Loucy (cell line): Measurements from ENCODE around the gene FSIP1.

ENCODE experiments used
- EZH2phosphoT487 ChIP-seq: fragments of 200-600 bp; IDR thresholded peaks from 2 replicates; pipeline ENCODE4 v1.6.1; 2018; ENCODE audit warnings: antibody characterized with exemption, mild to moderate bottlenecking, moderate library complexity, borderline replicate concordance
- TF ChIP-seq, protein P1 (sequence below): fragments of 200-600 bp; sonication (generic); conservative IDR thresholded peaks from 2 replicates; pipeline ENCODE4 v1.5.1; 2014; ENCODE audit warnings: mild to moderate bottlenecking, antibody characterized with exemption, low read length

DNA sequence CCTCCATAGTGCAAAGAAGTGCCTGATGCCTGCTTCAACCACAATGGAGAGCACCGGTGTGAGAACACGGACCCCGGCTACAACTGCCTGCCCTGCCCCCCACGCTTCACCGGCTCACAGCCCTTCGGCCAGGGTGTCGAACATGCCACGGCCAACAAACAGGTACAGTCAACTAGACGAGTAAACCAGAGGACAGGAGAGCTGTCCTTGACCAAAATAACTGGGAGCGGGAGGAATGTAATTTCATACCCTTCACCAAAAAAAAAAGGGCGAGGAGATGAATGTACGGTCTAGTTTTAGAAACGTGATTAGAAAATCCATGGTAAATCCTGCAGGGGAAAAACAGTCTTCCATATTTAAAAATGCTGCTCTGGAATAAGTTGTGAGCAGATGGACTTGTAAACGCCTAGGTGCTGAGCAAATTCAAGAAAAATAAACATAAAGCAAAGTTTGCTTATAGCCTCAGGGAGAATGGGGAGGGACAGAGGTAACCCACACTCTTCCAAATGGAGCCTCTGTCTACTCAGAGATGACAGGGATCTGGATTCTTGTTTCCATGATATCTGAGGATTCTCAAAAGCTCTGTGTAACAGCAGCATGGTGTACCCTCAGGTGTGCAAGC lies 193.3 kb downstream of the FSIP1 start:
- TF ChIP-seq EZH2phosphoT487, result no peak
- TF ChIP-seq, protein P1, sequence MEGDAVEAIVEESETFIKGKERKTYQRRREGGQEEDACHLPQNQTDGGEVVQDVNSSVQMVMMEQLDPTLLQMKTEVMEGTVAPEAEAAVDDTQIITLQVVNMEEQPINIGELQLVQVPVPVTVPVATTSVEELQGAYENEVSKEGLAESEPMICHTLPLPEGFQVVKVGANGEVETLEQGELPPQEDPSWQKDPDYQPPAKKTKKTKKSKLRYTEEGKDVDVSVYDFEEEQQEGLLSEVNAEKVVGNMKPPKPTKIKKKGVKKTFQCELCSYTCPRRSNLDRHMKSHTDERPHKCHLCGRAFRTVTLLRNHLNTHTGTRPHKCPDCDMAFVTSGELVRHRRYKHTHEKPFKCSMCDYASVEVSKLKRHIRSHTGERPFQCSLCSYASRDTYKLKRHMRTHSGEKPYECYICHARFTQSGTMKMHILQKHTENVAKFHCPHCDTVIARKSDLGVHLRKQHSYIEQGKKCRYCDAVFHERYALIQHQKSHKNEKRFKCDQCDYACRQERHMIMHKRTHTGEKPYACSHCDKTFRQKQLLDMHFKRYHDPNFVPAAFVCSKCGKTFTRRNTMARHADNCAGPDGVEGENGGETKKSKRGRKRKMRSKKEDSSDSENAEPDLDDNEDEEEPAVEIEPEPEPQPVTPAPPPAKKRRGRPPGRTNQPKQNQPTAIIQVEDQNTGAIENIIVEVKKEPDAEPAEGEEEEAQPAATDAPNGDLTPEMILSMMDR, result no peak
